GM21447 (cell line): ENCODE measurements around the gene SMURF1.
A peak's percentile ranks its signal among the peaks of the same experiment; 100 is the strongest.
"Not testable (repeated sequence)": the region's sequence is repeated elsewhere in the genome, so short reads cannot be mapped to it uniquely, and the experiment has no call there.

Experiments
- ATAC-seq: cut with Tn5 transposase; IDR thresholded peaks from one replicate; pipeline ENCODE4 v1.9.1; 2021; ENCODE audit not compliant: unreplicated experiment

SMURF1 gene

DNA sequence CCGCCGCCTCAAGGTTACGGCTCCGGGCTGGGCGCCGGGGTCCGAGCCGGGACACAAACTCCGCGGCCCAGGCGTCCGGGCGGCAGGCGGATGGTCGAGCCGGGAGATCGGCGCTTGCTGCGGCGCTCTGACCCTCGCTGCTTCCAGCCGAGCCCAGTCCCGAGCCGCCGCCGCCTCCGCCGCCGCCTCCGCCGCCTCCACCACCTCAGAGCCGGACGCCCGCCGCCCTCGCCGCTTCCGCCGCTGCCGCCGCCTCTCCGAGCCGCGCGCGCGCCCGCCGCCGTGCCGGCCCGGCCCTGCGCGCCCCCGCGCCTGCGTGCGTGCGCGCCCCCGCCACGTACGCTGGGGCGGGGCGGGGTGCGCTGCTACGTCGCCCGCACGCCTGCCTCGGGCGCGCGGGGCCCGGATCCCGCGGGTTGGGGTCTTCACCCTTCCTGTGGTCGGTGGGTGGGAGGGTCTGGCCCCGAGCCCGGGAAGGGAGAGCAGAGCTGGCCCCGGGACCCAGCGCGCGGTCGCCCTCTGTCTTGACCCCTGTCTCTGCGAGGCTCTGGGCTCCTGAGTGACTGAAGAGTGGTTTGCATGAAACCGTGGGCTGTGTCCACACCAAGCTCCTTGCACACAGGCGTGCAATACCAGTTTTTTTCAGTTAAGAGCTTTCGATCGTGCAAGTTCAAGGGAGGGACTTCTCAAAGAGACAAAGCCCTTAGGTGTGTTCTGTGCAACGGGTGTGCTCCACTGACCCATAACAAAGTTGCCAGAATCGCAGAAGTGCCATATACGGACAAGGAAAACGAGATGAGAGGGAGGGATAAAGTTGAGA, at the start of gene SMURF1:
Gene SMURF1 (minus strand): TSS at position 256 of the 820 bp plus-strand sequence. CDS start 328 bp downstream, outside the sequence.
- peak; percentile 73 for ATAC-seq

DNA sequence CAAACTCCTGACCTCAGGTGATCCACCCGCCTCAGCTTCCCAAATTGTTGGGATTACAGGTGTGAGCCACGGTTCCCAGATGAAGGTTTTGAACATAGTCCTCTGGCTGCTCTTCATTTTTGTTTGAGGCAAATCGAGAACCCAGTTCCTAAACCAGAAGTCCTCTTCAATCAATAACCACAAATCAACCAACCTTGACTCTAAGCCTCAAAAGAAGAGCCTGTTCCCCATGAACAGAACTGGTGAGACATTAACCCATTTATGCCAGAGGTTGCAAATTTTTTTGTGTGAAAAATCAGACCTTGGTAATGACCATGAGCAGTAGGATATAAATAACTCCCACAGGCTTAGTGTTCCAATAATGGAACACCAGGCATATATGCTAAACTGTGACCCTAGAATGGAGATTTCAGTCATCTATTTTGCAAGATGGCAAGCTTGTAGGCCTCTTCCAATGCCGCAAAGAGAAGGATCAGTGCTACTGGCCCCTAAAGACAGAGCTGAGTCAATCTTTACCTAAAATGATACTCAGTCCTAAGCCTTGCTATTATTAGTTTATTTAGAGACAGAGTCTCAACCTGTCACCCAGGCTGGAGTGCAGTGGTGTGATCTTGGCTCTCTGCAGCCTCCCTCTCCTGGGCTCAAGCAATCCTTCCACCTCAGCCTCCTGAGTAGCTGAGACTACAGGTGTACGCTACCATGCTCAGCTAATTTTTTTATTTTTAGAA, 48.1 kb upstream of the SMURF1 start:
- ATAC-seq, result peak; percentile 62

DNA sequence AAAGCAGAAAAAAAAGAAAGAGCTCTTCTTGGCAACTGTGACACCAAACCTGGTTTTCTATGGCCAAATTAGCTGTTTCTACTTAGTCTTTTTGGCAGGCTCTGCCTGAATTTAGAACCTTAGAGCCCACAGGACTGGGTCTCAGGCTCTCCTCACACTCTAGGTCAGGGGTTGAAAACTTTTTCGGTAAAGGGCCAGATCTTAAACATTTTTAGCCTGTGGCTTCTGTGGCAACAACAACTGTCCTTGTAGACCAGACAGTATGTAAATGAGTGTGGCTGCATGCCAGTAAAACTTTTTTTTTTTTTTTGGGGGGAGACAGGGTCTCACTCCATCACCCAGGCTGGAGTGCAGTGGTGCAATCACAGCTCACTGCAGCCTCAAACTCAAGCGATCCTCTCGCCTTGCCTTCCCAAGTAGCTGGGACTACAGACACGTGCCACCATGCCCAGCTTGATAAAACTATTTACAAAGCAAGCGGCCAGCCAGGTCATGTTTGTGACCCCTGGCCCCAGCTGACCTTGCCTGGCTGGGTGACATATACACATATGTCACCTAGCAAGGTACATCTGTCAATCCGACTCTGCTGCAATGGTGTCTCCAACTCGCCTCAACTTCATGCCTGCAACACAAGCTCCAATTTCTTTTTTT, 46.6 kb upstream of the SMURF1 start:
- peak; percentile 60 for ATAC-seq

DNA sequence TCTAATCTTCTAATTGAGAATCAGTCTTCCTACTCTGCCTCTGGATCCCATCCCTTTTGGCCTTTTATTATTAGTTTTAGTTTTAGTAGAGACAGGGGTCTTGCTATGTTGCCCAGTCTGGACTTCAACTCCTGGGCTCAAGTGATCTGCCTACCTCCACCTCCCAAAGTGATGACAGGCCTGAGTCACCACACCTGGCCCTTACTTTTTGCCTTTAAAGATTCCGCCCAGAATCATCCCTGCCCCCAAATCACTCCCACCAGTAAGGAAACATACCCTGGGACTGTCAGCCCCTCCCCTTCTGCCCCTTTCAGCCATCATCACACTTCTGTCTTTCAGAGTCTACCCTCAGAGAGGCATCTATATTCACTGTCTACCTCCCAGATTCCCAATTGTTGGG, 45.3 kb upstream of the SMURF1 start:
- no peak for ATAC-seq

DNA sequence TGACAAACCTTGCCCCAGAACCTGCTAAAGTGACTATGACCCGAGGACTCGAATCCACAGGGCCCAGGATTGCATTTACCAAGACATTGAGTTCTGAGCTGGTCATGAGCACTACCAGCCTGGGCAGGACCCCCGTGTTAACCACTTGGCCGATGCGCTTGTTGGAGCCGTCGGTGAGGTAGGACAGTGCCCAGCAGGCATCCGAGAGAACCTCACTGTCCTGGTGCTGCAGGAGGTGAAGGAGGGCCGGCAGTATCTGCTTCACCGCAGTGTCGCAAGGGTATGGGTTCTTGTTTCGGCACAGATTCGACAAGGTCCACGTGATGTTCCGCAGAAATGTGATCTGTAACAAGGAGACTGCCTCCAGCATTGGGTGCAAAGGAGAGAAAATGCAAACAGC, 44.3 kb upstream of the SMURF1 start:
- no peak for ATAC-seq

DNA sequence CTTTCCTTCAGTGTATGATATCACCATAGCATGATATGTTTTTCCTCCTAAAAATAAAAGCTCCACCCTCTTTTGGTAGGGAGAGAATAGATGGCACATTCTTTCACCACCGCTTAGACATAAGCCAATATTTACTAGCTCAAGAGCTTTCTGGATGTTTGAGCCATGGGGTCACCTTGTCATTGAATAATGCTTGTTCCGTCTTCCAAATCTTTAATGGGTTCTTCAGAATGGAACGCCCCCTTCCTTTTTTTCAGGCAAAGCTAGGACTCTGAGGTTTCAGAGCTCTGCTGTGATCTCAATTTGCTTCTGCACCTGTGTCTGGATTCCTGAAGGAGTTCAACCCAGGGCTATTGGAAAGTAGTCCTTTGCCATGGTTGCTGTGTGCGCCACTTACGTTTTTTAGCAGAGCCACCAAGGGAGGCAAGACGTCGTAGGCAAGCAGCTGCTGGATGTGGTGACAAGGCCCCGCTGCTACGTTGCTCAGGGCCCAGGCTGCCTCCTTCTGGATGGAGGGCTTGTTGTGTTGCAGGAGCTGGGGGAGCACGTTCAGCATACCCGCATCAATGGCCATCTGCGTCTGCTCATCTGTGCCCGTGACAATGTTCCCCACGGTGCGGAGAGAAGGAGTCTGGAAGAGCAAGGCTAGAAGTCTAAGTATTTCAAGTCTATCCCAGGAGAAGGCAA, 40.8 kb upstream of the SMURF1 start:
- ATAC-seq, result no peak

DNA sequence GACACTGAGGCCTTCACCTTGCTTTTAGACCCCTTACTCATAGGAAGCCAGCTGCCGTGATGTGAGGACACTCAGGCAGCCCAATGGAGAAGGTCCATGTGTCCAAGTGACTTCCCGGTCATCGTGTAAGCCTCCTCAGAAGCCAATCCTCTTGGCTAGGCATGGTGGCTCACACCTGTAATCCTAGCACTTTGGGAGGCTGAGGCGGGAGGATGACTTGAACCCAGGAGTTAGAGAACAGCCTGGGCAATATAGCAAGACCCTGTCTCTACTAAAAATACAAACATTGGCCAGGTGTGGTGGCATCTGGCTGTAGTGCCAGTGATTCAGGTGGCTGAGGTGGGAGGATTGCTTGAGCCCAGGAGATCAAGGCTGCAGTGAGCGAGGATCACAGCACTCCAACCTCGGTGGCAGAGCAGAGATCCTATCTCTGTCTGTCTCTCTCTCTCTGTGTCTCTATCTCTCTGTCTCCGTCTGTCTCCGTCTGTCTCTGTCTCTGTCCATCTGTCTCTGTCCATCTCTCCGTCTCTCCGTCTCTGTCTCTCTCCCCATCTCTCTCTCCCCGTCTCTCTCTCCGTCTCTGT, 36.3 kb upstream of the SMURF1 start:
- ATAC-seq, result no peak

DNA sequence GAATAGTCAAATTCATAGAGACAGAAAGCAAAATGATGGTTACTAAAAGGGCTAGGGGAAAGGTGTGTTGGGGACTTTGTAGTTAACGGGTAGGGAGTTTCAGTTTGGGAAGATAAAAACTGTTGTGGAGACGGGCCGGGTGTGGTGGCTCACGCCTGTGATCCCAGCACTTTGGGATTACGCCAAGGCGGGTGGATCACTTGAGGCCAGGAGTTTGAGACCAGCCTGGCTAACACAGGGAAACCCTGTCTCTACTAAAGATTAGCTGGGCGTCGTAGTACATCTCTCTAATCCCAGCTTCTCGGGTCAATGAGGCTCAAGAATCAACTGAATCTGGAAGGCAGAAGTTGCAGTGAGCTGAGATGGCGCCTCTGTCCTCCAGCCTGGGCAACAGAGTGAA, 33.3 kb upstream of the SMURF1 start:
- no peak for ATAC-seq

DNA sequence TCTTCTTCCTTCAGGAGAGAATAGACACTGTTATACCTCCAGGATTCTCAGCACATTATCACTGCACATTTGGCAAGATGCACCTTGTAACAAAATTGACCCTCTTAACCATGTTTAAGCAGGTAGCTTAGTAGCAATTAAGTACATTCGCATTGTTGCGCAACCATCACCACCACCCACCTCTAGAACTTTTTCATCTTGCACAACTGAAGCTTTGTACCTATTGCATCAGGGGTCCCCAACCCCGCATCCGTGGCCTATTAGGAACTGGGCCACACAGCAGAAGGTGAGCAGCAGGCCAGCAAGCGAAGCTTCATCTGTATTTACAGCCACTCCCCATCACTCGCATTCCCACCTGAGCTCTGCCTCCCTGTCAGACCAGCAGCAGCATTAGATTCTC, 29.9 kb upstream of the SMURF1 start:
- no peak for ATAC-seq

DNA sequence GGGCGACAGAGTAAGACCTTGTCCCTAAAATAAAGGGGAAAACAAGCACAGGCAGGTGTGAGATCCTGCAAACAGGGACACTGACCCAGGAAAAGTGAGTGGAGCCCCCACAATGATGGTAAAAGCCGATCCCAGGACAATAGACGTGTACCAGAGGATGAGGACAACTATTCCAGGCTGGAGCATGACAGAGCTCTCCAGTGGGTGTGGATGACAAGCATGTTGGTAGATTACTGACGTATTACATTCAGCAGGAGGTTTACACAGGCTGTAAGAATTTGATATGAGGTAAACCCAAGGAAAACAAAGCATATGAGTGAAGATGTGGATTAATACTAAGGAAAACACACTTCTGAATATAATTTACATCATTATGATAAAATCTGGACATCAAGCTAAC, 27.8 kb upstream of the SMURF1 start:
- no peak for ATAC-seq

DNA sequence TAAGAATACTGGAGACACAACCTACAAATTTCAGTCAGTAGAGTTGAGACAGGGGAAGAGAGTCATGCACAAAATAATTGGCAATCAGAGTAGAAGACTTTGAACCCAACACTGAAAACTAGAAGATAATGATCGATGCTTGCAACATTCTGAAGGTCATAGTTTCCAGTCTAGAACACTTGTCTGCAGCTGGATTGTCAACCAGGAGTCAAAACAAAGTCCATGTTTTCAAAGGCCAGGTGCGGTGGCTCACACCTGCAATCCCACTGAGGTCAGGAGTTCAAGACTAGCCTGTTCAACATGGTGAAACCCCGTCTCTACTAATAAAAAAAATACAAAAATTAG, 26.8 kb upstream of the SMURF1 start:
- no peak for ATAC-seq

DNA sequence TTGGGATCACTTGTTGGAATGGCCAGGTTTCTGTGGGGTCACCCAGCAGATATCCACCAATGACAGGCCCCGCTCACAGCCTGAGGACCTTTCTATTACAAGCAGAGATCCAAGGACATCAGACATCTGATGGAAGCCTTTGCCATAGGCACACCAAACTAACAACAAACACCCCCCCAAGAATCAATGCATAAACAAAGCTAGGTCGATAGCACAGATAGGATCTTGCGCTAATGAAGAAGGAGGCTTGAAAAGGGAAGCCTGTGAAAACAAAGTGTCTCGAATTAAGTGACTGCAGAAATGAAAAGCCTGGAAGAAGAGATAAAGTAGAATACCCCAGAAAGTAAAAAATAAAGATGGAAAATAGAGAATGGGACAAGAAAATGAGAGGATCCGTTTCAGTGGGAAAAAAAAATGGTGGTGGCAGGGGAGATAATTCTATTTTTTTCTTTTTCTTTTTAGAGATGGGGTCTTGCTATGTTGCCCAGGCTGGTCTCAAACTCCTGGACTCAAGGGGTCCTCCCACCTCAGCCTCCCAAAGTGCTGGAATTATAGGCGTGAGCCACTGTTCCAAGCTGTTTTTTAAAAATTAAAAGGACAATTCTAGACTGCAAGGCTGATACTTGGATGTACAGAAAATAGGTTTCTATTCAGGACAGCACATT, 26.3 kb upstream of the SMURF1 start:
- ATAC-seq, result no peak

DNA sequence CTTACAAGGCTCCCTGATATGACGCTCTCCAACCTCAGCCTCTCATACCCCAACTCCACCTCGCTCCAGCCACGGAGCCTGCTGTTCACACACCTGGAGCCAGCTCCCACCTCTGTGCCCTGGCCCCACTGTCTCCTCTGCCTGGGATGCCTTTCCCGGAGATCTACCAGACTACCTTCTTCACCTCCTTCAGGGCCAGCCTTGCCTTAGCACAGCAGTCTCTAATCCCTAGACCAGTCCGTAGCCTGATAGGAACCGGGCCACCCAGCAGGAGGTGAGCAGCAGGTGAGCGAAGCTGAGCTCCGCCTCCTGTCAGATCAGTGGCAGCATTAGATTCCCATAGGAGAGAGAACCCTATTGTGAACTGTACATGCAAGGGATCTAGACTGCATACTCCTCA, 23.2 kb upstream of the SMURF1 start:
- ATAC-seq, result no peak

DNA sequence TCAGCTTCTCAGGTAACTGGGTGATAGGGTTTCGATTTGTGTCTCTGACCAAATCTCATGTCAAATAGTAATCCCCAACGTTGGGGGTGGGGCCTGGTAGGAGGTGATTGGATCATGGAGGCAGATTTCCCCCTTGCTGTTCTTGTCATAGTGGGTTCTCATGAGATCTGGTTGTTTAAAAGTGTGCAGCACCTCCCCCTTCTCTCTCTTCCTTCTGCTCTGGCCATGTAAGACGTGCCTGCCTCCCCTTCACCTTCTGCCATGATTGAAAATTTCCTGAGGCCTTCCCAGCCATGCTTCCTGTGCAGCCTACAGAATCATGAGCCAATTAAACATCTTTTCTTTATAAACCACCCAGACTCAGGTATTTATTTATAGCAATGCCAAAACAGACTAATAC, 21.9 kb upstream of the SMURF1 start:
- ATAC-seq, result no peak

DNA sequence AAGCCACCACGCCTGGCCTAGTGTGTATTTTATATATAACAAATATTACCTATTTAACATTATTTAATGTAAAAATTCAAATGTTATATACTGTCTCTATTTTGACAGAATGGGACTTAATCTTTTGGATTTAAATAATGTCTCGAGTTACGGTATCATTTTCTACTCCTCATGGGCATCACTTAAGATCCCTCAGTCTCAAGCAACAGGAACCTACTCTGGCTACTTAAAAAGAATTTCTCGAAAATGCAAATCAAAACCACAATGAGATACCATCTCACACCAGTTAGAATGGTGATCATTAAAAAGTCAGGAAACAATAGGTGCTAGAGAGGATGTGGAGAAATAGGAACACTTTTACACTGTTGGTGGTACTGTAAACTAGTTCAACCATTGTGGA, 19.8 kb upstream of the SMURF1 start:
- not testable (repeated sequence) for ATAC-seq

DNA sequence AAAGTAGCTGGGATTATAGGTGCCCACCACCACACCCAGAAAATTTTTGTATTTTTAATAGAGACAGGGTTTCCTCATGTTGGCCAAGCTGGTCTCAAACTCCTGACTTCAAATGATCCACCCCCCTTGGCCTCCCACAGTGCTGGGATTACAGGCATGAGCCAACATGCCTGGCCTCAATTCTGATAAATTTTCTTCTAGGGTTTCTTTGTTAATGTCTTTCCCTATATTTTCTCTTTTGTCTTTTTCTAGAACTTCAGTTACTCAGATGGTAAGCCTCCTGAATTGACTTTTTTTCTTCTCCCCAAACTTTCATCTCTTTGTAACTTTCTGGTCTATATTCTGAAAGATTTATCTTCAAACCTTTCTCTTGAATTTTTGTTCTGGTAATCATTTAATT, 12.7 kb upstream of the SMURF1 start:
- ATAC-seq, result no peak

DNA sequence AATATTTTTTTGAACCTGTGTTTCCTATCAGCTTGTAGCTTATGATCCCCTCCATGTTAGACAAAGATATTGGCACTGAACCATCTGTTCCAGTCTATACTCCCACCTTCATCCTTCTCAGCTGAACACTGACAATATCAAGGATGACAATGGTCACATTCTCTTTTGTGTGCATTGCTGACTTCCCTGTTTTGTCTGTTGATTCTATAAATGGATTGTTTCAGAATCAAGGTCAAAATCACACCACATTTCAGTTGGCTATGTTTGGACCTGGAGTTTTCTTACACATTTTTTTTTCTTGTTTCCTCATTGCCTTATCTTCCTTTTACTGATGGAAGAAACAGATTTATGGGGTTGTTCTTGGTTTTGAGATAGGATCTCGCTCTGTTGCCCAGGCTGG, 11.3 kb upstream of the SMURF1 start:
- no peak for ATAC-seq

DNA sequence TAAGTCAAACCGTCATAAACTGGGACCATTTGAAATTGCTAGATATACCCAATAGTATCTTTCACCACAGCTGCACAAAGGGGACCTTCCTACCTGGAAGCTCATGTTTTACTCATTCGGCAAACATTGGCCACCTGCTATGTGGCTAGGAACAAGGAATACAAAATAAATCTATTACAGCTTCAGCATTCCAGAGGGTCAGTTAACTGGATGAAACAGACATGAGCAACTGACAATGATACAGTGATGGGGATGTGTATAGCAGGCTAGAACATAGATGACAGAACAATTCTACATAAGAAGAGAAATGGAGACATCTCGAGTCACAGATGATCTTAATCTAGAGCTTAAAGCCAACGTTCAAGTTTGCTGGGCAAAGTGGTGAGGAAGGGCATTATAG, 3.1 kb upstream of the SMURF1 start:
- no peak for ATAC-seq

DNA sequence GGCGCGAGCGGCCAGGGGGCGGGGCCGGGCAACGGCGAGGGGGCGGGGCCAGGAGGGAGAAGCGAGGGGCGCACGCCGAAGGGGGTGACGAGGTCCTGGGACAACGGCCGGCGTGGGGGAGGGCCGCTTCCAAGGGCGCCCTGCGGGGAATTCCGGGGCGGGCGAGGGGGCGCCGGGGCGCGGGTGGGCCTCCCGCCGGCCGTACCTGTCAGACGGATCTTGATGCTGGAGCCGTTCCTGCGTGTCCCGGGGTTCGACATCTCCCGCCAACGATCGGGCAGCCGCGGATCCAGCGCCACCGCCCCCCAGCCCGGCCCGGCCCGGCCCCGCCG, 421 bp downstream of the SMURF1 start:
- peak; percentile 32 for ATAC-seq

DNA sequence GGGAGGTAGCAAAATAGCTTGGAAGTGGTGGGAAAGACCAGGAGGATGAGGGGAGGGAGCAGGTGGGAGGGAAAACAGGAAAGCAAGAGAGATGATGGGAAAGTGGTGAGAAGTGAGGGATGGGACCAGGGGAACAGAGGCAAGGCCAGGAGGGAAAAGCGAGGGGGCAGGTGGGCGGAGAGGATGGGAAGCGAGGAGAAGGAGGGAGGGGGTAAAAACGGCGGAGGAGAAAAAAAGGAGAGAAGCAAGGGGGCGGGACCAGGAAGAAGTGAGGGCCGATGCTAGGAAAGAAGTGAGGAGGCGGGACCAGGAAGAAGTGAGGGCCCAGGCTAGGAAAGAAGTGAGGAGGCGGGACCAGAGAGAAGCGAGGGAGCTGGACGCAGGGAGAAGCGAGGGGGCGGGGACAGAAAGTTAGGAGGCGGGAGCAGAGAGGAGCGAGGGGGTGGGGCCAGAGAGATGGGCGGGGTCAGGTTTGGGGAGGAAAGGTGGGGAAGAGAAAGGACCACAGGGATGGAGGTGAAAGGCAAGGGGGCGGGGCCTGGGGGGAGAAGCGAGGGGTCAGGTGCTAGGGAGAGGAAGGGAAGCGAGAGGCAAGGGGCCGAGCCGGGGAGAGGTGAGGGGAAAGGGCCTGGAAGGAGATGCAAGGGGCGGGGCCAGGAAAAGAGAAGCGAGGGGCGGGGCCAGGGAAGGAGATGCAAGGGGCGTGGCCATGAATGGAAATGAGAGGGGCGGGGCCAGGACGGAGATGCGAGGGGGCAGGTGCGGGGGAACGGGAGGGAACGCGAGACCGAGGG, 984 bp downstream of the SMURF1 start:
- ATAC-seq, result no peak
